Left ventricle myocardium inferior (tissue), 1 donor: ENCODE measurements around the gene PHACTR3. TPM values are rescaled to one million over a fixed set of nuclear protein-coding genes. Genes with fewer than 3 reads are reported as not detected.

ENCODE experiments used
- DNase-seq: peaks from one replicate; pipeline ENCODE4 v3.0.0-alpha.2; 2020
- H3K27ac ChIP-seq: fragments of 200-600 bp; replicated peaks from 2 replicates; pipeline ENCODE4 v1.8.0; 2021
- H3K27me3 ChIP-seq: fragments of 200-600 bp; 2 replicates; pipeline ENCODE4 v1.8.0; 2021; ENCODE audit warnings: low read depth
- H3K36me3 ChIP-seq: fragments of 200-600 bp; 2 replicates; pipeline ENCODE4 v1.8.0; 2021
- H3K4me1 ChIP-seq: fragments of 200-600 bp; 2 replicates; pipeline ENCODE4 v1.8.0; 2021
- H3K4me3 ChIP-seq: fragments of 200-600 bp; 2 replicates; pipeline ENCODE4 v1.8.0; 2021; ENCODE audit warnings: mild to moderate bottlenecking, moderate library complexity
- H3K9me3 ChIP-seq: fragments of 200-600 bp; replicated peaks from 2 replicates; pipeline ENCODE4 v1.8.0; 2021
- CTCF ChIP-seq: fragments of 200-600 bp; IDR thresholded peaks from 2 replicates; pipeline ENCODE4 v1.8.0; 2021; ENCODE audit warnings: antibody characterized with exemption, mild to moderate bottlenecking, borderline replicate concordance
- intact Hi-C: fragments of 100-400 bp; cut with micrococcal nuclease; formaldehyde crosslinking; loops from one replicate; pipeline ENCODE4 v1.11.0; 2022
- total RNA-seq: library from RNA; stranded (reverse); fragmentation: NEBNext Ultra II Directional; extraction: Animal tissue kit (Norgen Biotek cat#: 25700); gene quantifications from one replicate; pipeline ENCODE4 v1.2.1, GENCODE V29; 2021
- donor health status: DM: no; HTN: yes; CAD: no; lungs with severe emphysema.

PHACTR3 gene
- total RNA-seq, 1 donor from 2014 or later, result 4.3 TPM

GRCh38 chr20:59670786-59671492 lies 66.6 kb downstream of the PHACTR3 start:
- peaks cover 22% of the 10 kb centered on the region for H3K27me3 ChIP-seq
- no peak overlapping the region for H3K4me3 ChIP-seq
- no peaks in the 10 kb centered on the region for H3K9me3 ChIP-seq
- peaks cover 4% of the 10 kb centered on the region for H3K4me1 ChIP-seq
- no peak for DNase-seq
- intact Hi-C loops, result no loop called here
- H3K27ac ChIP-seq, result no peak overlapping the region
- H3K36me3 ChIP-seq, result no peaks in the 10 kb centered on the region
- TF ChIP-seq CTCF, result no peak

- Histone ChIP-seq H3K4me1 (peaks cover 11% of the 10 kb centered on the region), H3K4me3 (no peak overlapping the region), H3K36me3 (no peaks in the 10 kb centered on the region), H3K9me3 (no peaks in the 10 kb centered on the region), H3K27ac (no peak overlapping the region), H3K27me3 (peaks cover 23% of the 10 kb centered on the region)
- DNase-seq, result no peak
- intact Hi-C loops, result no loop called here
- no peak for TF ChIP-seq CTCF
Measured at GRCh38 chr20:59671661-59672471, 67.5 kb downstream of the PHACTR3 start.

GRCh38 chr20:59672576-59672975 lies 68.2 kb downstream of the PHACTR3 start:
- H3K4me3 ChIP-seq, result no peak overlapping the region
- peaks cover 12% of the 10 kb centered on the region for H3K4me1 ChIP-seq
- no peak for DNase-seq
- no peaks in the 10 kb centered on the region for H3K9me3 ChIP-seq
- no peak overlapping the region for H3K27ac ChIP-seq
- intact Hi-C loops, result no loop called here
- H3K36me3 ChIP-seq, result no peaks in the 10 kb centered on the region
- H3K27me3 ChIP-seq, result peaks cover 23% of the 10 kb centered on the region
- TF ChIP-seq CTCF, result no peak

- no peak for TF ChIP-seq CTCF
- DNase-seq, result no peak
- Histone ChIP-seq H3K4me1 (peaks cover 16% of the 10 kb centered on the region), H3K27me3 (peaks cover 30% of the 10 kb centered on the region), H3K27ac (no peak overlapping the region), H3K36me3 (no peaks in the 10 kb centered on the region), H3K4me3 (no peak overlapping the region), H3K9me3 (no peaks in the 10 kb centered on the region)
- intact Hi-C loops, result no loop called here
Measured at GRCh38 chr20:59673288-59673997, 69.1 kb downstream of the PHACTR3 start.

GRCh38 chr20:59673998-59674445 lies 69.7 kb downstream of the PHACTR3 start:
- H3K27ac ChIP-seq, result no peak overlapping the region
- DNase-seq, result no peak
- H3K36me3 ChIP-seq, result no peaks in the 10 kb centered on the region
- no peak for TF ChIP-seq CTCF
- H3K9me3 ChIP-seq, result no peaks in the 10 kb centered on the region
- H3K4me3 ChIP-seq, result no peak overlapping the region
- intact Hi-C loops, result no loop called here
- peaks cover 30% of the 10 kb centered on the region for H3K27me3 ChIP-seq
- H3K4me1 ChIP-seq, result peaks cover 19% of the 10 kb centered on the region
